Suppressor macrophage treated with lipopolysaccharide for 4 hours (primary cell): ENCODE data around the gene BRME1.
"Not testable (repeated sequence)": the region's sequence is repeated elsewhere in the genome, so short reads cannot be mapped to it uniquely, and the experiment has no call there.

ENCODE experiments used
- DNase-seq: peaks from one replicate; pipeline ENCODE4 v3.0.0-alpha.2; 2020

The BRME1 gene

DNA sequence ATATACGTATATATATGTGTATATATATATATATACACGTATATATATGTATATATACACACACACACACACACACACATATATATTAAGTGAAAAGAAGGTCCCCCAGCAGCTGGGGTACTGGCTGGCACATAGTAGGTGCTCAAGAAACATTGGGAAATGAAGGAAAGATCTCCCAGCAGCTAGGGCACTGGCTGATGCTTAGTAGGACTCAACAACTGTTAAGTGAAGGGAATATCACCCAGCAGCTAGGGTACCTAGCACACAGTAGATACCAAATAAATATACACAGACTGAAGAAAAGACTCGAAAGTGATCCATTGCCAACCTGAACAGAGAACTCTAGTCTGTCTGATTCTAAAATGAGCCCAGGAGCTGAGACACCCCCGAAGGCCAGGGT, 20.1 kb upstream of the BRME1 start:
- DNase-seq = no peak

GRCh38 chr19:13923194-13923987, 17.5 kb upstream of the BRME1 start:
- no peak for DNase-seq

GRCh38 chr19:13922118-13922517, 16.2 kb upstream of the BRME1 start:
- DNase-seq = not testable (repeated sequence)

GRCh38 chr19:13920940-13921747, 15.2 kb upstream of the BRME1 start:
- peak; percentile 29 for DNase-seq

- DNase-seq = no peak
Observed at GRCh38 chr19:13920524-13920923, 14.6 kb upstream of the BRME1 start.

GRCh38 chr19:13918726-13919411, 13.0 kb upstream of the BRME1 start:
- DNase-seq = no peak

DNA sequence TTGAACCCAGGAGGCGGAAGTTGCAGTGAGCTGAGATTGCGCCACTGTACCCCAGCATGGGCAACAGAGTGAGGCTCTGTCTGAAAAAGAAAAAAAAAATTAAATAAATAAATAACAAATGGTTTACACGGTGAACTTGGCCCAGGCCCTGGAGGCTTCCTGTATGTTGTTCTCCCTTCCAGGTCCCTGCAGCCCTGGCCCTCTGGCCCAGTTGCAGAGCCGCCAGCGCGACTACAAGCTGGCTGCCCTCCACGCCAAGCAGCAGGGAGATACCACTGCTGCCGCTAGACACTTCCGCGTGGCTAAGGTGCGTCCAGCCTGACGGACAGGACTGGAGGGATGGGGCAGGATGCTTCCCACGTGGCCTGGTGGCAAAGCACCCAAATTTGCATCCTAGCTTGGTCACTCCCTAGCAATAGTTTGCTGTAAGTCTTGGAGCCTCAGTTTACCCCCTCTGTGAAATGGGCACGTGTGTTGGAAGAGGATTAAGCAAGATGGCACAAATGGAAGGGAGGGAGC, 12.0 kb upstream of the BRME1 start:
- no peak for DNase-seq

- no peak for DNase-seq
Observed at GRCh38 chr19:13914777-13915176, 8.9 kb upstream of the BRME1 start.

GRCh38 chr19:13913352-13913751, 7.4 kb upstream of the BRME1 start:
- no peak for DNase-seq

DNA sequence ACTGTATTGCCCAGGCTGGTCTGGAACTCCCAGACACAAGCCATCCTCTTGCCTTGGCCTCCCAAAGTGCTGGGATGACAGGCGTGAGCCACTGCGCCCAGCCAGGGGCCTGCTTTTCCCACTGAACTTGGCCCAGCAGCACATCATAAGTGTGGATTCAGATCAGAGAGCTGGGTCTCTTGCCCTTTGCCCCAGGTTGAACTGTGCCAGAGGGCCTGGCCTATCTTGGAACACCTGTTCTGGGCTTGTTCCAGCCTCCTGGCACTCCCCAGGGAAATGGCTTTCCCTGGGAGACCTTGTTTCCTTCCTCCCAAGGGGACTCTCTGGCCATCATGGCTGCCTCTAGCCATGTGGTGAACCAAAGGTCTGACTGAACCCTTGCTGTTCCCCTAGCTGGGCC, 3.5 kb upstream of the BRME1 start:
- no peak for DNase-seq

DNA sequence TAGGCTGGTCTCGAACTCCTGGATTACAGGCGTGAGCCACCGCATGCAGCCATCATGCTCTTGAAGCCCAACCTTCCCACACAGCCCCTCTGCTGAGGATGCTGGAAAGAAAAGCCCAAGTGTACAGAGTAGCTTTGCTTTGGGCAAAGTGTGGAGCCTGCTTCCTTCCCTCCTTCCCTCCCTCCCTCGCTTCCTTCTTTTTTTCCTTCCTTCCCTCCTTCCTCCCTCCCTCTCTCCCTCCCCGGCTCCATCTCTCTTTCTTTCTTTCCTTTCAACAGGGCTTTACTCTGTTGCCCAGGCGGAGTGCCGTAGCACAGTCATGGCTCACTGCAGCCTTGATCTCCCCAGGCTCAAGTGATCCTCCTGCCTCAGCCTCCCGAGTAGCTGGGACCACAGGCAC, 2.8 kb upstream of the BRME1 start:
- DNase-seq = no peak

DNA sequence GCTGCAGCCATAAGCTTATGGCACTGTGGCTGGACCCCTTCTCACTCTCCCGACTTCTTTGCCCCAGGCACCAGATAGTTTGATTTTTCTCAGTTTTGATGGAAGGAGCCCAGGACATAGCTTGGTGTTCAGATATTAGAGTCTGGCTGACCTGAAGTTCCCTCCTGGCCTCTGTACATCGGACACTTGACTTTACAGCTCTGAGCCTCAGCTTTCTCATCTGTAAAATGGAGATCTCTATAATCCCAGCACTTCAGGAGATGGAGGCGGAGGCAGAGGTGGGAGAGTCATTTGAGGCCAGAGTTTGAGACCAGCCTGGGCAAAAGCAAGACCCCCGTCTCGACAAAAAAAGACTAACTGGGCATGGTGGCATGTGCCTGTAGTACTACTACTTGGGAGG, 993 bp upstream of the BRME1 start:
- no peak for DNase-seq

GRCh38 chr19:13906521-13906904, 596 bp upstream of the BRME1 start:
- peak; percentile 19 for DNase-seq

DNA sequence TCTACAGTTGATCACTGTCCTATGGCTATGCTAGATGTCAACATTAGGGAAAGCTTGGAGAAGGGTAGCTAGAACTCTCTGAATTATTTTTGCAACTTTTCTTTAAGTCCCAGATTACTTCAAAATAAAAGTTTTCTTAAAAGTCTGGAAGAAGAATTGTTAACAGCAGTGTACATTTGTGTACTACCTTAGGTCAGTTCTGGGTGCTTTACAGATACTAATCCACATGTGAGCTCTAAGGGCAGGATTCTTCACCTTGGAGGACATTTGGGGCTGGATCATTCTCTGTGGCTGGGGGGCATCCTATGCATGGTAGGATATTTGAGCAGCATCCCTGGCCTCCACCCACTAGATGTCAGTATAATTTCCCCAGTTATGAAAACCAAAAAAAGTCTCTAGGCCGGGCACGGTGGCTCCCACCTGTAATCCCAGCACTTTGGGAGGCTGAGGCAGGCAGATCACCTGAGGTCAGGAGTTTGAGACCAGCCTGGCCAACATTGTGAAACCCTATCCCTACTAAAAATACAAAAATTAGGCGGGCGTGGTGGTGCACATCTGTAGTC, 2.8 kb downstream of the BRME1 start:
- peak; percentile 25 for DNase-seq

- no peak for DNase-seq
Observed at GRCh38 chr19:13899912-13900584, 5.9 kb downstream of the BRME1 start.

DNA sequence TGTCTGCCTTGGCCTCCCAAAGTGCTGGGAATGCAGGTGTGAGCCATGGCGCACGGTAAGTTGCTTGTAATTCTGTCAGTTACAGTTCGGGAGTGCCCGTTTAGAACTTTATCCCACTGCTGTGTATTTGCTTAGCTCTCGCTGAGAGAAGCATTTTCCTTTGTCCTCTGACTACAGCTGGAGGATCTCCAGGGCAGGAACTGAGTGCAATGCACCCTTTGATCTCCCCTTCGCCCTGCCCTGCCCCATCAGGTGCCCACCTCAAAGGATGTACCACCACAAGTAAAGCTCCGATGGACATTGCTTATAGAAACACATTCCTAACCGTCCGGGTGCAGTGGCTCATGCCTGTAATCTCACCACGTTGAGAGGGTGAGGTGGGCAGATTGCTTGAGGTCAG, 6.5 kb downstream of the BRME1 start:
- no peak for DNase-seq

- DNase-seq = no peak
Observed at GRCh38 chr19:13896227-13896626, 9.7 kb downstream of the BRME1 start.

DNA sequence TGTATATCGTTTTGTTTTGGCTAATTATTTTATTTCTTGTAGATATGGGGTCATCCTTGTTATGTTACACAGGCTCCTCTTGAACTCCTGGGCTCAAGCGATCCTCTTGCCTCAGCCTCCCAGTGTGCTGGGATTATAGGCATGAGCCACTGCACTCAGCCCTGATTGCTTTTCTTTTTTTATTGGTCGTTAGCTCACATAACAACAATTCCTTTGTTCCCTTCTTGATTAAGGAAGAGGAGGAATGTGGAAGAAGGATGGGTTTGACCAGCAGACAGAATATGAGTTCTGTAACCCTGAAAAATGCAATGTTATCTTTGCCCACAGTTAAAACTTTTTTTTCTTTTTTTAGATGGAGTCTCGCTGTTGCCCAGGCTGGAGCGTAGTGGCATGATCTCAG, 11.4 kb downstream of the BRME1 start:
- no peak for DNase-seq

- no peak for DNase-seq
Observed at GRCh38 chr19:13892870-13893269, 13.0 kb downstream of the BRME1 start.

DNA sequence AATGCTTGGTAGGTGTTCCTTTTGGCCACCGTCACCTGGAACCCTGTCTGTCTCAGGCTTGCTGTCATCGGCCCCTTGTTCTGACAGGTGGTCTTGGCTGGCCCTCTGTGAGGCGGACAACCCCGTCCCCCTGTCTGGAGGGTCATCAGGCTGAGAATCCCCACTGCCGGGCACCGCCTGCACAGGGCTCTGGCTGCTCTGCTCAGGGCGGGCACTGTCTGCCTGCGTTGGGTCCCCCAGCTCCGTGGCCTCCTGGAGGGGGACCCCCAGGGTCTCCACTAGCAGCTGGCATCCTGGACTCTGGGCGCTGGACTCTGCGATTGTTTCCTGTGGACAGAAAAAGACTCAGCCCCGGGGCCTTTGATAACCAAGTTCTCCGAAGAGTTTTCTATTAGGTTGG, 15.8 kb downstream of the BRME1 start:
- DNase-seq = no peak

DNA sequence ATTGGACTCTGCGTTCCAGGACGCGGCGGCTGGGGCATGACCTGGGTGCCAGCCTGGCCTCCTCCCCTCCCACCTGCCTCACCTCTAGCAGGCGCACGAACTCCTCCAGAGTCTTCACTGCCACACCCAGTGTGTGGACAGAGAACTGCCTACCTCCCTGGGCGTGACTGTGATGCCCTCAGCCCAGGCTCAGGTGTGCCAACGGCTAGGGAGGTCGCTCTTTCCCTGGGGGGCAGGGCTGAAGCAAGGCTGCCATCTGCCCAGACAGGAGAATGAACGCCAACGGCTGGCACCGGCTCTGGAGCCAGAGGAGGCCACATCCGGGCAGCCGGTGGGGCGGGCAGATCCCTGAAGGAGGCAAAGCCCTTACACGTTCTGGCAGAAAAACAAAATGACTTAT, 17.6 kb downstream of the BRME1 start:
- DNase-seq = no peak

DNA sequence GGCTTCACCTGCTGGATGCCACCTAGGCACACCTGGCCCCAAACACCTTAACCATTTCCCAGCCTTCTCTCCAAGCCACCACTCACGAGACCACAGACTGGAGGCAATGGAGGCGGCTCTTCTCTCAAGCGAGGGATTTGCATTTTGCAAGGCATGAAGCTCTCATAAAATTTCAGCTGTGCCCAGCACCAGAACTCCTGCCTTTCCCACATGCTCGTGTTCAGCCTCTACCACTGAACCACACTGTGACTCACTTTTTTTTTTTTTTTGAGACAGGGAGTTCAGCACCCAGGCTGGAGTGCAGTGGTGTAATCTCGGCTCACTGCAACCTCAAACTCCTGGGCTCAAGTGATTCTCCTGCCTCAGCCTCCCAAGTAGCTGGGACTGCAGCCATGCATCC, 18.4 kb downstream of the BRME1 start:
- DNase-seq = no peak

DNA sequence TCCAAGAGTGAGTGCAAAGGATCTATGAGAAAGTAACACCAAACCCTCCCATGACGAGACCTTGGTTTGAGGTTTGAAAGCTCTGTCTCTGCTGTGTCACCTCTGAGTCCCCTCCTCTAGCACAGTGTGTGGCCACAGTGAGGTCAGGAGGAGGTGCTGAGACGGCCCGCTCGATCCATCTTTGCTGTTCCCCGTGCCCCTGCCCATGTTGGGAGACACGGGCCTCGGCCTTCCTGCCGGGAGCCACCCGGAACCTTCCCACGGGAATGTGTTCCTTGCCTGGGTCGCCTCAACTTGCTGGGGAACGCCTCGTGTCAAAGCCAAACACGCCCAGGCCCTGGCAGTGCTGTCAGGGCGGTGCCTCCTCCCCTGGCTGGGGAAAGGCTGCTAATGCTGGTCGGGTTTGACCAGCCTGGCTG, 18.9 kb downstream of the BRME1 start:
- no peak for DNase-seq
